ENCODE results near the gene TMEM217.
"Not testable (repeated sequence)": the region's sequence is repeated elsewhere in the genome, so short reads cannot be mapped to it uniquely, and the experiment has no call there.

The TMEM217 gene

DNA sequence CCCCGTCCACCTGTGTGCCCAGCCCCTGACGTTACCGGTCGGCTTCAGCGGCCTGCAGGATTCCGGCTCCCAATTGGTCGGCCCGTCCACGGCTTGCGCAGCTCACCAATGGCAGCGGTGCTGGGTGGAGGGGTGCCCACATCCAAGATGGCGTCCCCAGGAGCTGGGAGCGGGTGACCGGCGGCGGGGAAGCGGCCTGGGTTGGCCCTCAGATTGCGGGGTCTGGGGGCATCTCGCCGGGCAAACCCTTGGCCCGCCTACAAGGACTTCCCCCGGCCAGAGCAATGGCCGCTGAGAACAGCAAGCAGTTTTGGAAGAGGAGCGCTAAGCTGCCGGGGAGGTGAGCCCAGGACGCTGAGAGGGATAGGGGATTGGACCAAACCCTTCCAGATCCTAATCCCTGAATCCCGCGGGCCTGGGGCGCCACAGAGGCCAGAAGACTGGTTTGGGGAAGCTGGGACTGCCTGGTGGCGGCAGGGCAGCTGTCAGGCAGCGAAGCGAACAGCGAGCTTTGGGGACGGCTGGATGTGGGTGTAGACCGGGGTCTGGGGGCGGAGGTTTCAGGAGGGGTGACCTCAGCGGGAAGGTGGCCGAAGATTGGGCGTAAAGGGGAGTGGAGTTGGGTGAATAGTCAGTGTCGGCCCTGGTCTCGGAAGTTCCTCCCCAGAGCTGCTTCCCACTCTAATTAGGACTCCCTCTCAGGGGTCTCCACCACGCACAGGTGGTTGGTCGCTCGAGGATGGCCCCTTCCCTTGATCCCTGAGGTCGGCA is at the start of gene TMEM217, which contains the start of gene TBC1D22B:
Gene TMEM217, minus strand, starts transcription at position 511 of the 771 bp plus-strand sequence. CDS start 39,114 bp downstream, outside the sequence.
Gene TBC1D22B, plus strand, starts transcription at position 139 of the 771 bp plus-strand sequence. Its CDS starts 146 bp downstream, at position 285.
- DNase-seq = peak; percentile 96

DNA sequence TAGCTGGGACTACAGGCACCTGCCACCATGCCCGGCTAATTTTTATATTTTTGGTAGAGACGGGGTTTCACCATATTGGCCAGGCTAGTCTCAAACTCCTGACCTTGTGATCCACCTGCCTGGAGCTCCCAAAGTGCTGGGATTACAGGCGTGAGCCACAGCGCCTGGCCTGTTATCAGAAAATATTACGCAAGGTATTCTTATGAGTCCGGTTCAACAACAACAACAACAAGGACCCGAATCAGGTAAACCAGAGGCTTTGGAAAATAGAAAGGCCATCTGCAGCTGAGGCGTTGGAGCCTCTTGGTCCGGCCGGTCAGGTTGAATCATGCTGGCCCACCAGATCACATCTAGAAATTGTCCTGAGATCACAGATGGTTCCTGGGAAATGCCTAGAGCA is 49.5 kb upstream of the TMEM217 start:
- DNase-seq = not testable (repeated sequence)

DNA sequence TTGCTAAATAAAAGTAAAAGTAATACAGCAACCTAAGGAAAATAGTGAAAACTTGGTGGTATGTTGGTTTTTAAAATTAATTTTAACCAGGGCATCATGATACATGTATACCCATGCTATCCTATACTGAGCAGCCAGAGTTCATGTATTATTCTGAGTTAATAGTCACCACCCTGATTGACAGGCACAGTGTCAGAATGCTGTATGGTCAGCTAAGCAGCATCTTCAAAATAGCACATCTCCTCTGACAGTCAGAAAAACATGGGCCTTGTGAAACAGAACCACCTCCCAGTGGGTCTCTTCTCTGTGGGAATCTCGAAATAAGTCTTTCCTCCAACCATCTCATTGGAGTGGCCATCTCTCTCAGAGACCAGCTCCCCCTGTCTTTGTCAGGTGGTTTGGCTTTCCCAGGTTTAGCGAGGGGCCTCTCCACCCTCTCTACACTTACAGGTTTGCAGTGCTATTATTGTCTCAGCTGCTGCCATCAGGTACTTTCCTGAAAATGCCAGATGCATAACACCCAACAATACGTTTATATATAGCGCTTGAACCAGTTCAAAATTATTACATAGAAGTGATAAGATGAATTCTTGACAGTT is 48.8 kb upstream of the TMEM217 start:
- DNase-seq = no peak

DNA sequence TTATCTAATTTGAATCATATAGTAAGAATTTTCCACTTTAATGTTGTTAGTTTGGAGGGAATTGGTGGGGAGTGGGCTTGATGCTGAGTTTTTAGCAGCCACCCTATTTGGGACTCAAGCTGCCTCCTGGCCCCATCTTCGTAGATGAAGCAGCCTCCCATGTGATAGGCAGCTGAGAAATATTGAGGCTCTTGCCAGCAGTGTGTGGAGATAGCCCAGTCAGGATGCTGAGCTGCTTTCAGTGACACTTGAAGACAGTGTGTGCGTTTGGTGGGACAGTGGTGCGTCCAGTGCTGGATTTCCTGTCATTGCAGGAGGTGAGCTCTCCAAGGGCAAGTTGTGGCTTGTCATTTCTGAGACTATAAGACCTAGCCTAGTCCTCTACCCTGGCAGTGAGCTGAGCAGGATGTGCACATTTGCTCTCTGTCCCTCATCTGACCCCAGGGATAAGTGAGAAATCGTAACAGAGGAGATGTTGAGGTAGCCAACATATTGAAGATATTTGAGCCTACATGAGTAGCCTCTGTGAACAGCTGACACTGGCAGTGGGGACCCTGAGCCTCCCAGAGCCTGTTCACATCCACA is 48.0 kb upstream of the TMEM217 start:
- no peak for DNase-seq

DNA sequence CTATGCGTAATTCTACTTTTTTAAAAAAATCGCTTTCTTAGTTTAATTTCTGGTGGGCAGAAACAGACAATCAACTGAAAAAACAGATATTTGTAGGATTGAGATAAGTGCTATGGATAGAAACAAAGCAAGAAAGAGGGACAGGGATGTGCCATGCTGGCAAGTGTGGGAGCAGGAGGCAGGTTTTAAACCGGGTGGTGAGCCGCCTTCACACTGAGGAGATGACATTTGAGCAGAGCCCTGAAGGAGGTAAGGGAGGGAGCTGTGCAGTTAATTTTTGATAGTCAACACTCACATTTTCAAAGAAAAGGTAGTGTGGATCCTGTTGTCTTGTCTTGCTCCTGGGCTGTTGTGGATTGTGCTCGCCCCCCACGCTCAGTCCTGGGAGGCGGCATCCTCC is 46.8 kb upstream of the TMEM217 start:
- no peak for DNase-seq

DNA sequence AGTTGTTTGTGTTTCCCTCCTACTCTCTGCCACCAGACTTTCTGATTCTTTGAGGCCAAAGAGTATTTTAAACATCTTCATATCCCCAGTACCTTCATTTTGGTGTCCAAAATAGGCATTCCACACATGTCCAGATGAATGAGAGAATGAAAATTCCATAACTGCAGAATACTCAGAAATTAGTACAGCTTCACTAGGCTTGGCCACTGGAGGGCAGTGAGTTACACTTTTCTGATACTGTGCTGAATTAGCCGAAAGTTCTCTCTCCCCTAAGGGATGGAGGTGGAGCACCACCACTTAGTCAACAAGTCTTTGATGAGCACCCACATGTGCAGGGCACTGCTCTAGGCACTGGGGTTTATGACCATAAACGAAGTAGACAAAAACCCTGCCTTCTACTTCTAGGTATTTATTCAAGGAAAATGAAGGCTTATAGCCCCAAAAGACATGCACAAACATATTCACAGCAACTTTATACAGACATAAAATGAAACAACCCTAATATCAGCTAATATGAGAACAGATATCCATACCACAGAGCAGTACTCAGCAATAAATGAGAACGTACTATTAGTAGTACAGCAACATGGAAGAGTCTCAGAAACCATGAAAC is 46.1 kb upstream of the TMEM217 start:
- peak; percentile 9 for DNase-seq

DNA sequence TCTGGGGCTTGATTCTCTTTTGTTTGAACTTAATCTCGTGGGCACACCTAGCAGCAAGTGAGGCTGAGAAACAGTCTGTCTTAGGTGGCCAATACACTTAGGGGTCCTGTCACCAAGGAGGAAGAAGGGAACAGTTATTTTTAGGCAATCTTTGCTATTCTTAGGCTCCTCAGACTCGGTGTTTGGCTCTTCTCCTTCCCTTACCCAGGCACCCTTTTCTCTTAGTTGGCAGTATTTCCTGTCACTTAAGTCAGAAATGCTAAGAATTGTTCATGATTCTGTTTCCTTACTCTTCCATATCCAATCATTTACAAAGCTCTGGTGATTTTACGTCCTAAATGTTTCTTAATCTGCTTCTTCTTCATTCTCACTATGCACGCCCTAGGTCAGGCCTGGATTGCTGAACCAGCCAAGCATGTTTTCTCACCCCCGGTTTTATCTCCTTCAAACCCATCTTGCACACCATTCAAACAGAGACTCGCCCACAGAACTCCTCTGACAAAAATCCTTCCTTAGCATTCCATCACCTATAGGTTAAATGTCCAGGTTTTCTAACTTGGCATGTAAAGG is 45.2 kb upstream of the TMEM217 start:
- DNase-seq = no peak

DNA sequence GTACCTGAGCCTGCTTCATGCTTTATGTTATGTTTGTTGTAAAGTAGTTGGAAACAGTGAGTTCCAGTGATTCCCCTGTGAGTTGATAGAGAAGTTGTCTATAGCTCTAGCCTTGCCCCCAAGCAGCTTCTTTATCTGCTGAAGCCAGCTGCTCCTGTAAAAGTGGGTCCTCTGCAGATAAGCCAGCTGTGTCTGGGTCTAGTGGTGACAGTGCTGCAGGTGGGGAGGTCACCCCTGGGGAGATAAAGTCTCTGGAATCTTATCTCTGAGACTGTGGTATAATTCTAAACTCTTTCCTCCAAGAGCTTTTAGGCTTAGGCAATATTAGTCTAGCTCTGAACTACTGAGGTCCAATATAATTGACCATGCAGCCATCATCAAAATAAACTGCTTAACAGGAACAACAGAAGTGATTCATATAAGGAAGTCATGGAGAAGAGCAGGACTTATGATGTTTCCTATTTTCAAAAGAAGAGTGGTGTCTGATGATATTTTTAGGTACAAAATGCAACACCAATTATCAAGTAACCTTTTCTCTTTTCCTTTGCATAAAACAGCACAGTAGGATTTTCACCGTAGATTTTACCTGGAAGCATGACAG is 44.2 kb upstream of the TMEM217 start:
- no peak for DNase-seq

DNA sequence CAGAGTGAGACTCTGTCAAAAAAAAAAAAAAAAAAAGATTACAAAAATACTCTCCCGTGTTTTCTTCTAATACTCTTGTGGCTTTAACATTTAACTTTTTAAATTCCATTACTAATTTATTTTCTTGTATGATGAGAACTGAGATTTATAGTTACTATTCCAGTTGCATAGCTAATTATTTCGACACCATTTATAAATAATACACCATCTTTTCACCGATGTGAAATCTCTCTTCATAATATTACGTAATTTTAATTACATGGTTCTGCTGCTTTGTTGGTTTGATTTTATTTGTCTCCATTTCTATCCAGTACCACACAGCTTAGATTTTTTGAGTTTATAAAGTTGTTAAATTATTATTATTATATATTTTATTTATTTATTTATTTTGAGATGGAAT is 42.0 kb upstream of the TMEM217 start:
- no peak for DNase-seq

DNA sequence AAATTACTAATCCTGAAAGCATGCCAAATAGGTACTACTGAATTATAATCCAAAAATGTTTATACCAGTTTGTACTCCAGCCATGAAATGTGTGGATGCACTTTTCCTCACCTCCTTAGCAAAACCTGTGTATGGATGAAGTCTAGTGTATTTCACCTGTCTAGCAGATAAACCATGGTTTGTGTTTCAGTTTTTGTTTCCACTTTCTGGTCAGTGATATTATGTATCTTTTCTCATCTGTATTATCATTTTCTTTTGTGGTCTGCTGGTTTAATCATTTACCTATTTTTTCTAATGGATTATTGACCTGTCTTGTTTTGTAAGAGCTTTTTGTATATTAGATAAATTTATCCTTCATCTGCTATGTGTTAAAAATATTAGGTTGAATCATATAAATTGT is 41.0 kb upstream of the TMEM217 start:
- DNase-seq = no peak

DNA sequence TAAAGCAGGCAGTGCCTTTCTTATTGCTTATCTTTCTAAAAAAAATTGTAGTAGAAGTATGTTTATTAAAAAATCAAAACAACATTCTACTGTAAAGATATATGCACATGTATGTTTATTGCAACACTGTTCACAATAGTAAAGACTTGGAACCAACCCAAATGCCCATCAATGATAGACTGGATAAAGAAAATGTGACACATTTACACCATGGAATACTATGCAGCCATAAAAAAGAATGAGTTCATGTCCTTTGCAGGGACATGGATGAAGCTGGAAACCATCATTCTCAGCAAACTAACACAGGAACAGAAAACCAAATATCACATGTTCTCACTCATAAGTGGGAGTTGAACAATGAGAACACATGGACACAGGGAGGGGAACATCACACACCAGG is 39.7 kb upstream of the TMEM217 start:
- DNase-seq = not testable (repeated sequence)

DNA sequence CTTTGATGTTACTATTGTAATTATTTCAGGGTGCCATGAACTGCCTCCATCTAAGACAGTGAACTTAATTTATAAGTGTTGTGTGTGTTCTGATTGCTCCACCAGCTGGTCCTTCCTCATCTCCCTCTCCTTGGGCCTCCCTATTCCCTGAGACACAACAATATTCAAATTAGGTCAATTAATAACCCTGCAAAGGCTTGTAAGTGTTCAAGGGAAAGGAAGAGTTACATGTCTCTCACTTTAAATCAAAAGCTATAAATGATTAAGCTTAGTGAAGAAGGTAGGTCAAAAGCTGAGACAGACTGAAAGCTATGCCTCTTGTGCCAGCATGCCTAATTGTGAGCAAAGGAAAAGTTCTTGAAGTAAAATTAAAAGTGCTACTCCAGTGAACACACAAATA is 35.5 kb upstream of the TMEM217 start:
- no peak for DNase-seq

DNA sequence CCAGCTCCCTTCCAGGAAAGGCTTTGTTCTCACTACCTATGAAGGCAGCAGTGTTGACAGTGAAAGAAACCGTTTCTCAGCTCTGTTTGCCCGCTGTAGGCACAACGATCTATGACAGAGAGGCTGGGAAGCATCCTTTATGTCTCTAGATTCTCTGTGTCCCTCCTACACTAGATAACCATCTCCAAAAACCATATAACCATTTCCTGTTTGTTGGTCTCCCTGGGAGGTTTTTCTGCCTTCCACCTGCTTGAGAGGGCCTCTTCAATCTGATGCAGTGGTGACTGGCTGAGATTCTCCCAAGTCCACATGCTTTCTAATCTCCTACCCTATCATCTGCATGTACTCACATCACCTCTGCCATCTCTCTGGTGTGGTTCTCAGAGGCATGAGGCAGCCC is 32.0 kb upstream of the TMEM217 start:
- peak; percentile 25 for DNase-seq

DNA sequence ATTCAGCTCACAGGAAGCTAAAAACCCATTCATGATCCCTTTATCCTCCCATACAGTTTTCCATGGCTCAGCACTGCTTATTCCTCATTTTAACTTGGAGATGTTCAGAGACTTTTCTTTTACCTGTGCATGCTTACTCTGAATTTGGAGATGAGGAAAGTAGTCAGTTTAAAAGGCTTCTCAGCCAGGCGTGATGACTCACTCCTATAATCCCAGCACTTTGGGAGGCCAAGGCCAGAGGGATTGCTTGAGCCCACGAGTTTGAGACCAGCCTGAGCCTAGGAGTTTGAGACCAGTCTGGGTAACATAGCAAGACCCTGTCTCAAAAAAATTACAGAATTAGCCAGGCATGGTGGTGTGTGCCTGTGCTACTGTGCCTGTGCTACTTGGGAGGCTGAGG is 30.3 kb upstream of the TMEM217 start:
- DNase-seq = no peak

DNA sequence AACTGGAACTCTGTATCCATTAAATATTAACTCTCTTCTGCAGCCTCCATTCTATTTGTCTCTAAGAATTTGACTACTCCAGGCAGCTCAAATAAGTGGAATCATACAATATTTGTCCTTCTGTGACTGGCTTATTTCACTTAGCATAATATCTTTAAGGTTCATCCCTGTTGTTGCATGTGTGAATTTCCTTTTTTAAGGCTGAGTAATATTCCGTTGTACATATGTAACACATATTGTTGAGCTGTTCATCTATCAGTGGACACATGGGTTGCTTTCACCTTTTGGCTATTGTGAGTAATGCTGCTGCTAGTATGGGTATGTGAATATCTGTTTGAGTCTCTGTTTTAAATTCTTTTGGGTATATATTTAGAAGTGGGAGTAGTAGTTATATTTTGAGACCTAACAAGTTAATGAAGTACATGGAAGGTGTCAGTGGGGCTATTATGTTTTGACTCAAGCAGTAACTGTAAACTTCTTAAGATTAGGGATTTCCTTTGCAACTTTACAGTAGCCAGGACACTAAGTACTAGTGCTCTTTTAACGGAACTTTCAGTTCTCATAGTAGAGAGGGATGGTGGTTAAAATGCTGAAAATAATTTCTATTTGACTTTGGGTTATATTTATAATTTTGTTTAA is 29.7 kb upstream of the TMEM217 start:
- no peak for DNase-seq

DNA sequence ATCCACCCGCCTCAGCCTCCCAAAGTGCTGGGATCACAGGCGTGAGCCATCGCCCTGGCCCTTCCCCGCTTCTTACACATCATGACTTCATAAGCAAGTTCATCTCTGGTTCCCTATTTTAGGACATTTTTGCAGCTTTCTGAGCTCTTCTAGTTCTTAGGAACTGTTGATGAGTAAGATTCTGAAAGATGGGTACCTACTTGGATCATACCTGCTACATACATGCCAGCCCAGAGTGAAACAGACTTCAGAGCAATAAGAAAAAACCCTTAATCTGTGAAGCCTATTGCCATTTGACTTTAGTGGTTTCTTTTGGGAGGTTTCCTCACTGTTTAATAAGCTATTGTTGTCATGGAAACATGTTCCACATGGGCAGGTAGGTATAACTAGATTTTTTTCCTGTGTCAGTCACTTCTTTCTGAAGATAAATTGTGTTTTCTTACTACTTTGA is 27.9 kb upstream of the TMEM217 start:
- DNase-seq = no peak

DNA sequence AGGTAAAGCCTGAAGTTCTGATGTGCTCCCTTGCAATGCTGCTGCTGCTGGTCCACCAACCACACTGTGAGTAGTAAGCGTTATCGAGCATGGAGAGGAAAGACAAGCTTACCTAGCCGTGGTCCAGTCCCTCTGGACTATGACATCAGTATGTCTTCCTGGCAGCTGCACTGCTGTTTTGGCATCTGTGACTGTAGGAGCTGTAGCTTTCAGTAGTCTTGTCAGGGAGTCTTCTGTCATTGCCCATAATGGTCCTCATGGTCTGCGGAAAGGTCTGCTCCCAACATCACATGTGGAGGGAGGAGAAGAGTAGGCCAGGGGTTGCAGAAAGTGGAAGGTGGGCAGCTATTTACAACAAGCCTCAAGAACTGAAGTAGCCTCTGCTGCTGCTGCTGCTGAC is 26.8 kb upstream of the TMEM217 start:
- no peak for DNase-seq

DNA sequence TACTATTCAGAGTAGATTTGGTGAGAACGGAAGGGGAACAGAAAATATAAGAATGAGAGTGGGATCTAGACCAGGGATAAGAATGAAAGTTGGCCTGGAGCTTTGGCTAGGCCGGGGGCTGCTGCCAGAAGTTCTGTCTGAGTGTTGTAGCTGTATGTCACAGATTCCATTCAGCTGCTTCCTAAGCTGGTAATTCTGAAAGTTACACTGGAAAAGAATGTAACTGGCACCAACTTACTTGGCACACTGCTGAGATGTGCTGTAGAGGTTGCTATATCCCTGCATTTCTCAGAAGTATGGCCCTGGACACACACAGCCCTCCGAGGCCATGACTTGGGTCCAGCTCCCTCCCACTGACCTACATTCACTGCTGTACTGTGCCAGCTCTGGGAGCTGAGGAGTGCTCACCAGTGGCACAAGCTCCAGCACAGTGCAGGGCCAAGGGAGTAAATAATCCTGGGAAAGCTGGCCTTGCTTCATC is 25.8 kb upstream of the TMEM217 start:
- DNase-seq = no peak

DNA sequence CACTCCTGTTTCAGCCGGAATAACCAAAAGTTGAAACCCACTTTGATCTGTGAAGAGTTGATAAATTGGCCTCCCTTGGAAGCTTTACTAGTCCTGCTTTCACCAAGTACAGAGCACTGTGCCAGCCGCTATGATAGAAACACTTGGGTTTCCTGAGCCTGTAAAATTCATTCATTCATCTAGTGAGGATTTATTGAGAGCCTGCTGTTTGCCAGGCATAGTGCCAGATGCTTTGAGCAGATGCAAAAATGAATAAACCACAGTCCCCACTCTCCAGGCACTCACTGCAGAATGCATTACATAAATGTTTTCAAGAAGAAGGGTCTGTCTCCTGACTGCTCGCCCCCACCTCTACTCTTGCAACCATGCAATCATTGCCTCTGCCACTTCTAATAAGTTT is 25.3 kb upstream of the TMEM217 start:
- no peak for DNase-seq

DNA sequence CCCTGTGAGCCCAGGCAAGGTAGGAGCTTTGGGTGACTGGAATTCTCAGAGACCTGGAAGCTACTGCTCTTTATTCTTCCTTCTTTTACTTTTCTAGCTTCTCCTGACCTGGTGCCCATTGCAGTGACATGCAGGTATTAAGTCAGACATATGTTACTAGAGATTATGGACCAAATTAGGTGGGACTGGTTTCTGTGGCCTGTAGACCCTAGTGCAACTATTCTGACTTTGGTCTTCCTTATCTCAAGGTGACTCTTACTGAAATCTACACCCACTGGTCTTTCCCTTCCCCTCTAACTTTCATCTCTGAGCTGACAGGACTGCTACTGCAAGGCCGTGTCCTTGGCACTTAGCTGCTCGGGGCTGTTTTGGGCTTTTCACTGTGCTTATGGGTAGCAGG is 24.4 kb upstream of the TMEM217 start:
- DNase-seq = no peak

DNA sequence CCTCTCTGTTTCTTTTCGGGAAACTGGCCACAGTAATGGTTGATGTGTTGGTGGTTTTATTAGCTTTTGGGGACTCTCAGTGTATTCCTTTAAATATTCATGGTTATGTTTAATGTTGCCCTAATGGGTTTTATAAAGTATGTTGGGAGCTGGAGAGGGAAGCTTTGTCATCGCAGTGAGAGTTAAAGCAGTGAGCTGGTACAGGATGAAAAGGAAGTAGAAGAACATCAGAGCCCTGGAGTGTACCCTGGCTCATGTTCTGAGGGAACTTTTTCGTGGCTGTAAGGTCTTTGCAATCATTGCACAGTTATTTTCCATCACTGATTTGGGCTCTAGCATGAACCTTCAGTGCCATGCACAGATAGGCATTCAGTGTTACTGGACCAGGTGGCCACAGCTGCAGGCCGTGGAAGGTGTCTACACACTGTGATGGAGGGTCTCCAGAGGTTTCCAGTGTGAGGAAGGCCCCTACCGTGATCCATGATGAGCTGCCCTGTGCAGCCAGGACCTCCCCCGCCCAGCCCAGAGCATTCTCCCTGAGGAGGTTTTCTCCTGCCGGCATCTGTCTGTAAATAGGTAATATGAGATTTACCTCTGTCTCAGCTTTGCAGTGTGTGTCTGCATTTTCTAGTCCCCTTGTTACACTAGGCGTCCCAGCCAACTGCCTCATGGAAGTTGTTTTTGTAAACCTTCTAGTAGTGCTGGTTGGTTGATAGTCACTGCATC is 22.4 kb upstream of the TMEM217 start:
- DNase-seq = no peak
